GM15510 (cell line): ENCODE results near the gene MARS1.

Experiments used
- POLR2A ChIP-seq: IDR thresholded peaks from 3 replicates; pipeline ENCODE4 v1.6.1; 2011; ENCODE audit warnings: borderline replicate concordance; ENCODE audit not compliant: insufficient read length; ENCODE audit errors: extremely low read depth

Gene MARS1

GRCh38 chr12:57455374-57456144 lies 32.3 kb upstream of the MARS1 start:
- TF ChIP-seq POLR2A, result no peak

GRCh38 chr12:57456145-57456700 lies 31.6 kb upstream of the MARS1 start:
- TF ChIP-seq POLR2A, result no peak

- TF ChIP-seq POLR2A, result no peak
Measured at GRCh38 chr12:57456737-57457490, 31.0 kb upstream of the MARS1 start.

- no peak for TF ChIP-seq POLR2A
Measured at GRCh38 chr12:57458665-57459054, 29.2 kb upstream of the MARS1 start.

GRCh38 chr12:57459055-57459749 lies 28.7 kb upstream of the MARS1 start:
- TF ChIP-seq POLR2A, result peak; percentile 63

- no peak for TF ChIP-seq POLR2A
Measured at GRCh38 chr12:57459750-57460467, 28.0 kb upstream of the MARS1 start, which contains the start of gene GLI1. Gene GLI1, plus strand, starts transcription at chr12:57459785. Its CDS starts 3,907 bp downstream, at chr12:57463692.

- no peak for TF ChIP-seq POLR2A
Measured at GRCh38 chr12:57460468-57460784, 27.4 kb upstream of the MARS1 start.

GRCh38 chr12:57460841-57461275 lies 27.0 kb upstream of the MARS1 start:
- no peak for TF ChIP-seq POLR2A

GRCh38 chr12:57461276-57461916 lies 26.5 kb upstream of the MARS1 start:
- no peak for TF ChIP-seq POLR2A

GRCh38 chr12:57461917-57462250 lies 26.0 kb upstream of the MARS1 start:
- TF ChIP-seq POLR2A, result no peak

- peak; percentile 20 for TF ChIP-seq POLR2A
Measured at GRCh38 chr12:57462251-57462911, 25.5 kb upstream of the MARS1 start.

GRCh38 chr12:57462912-57463253 lies 25.0 kb upstream of the MARS1 start:
- TF ChIP-seq POLR2A, result no peak

GRCh38 chr12:57464569-57464968 lies 23.3 kb upstream of the MARS1 start:
- no peak for TF ChIP-seq POLR2A

- TF ChIP-seq POLR2A, result no peak
Measured at GRCh38 chr12:57465030-57465746, 22.7 kb upstream of the MARS1 start.
